ENCODE measurements around the gene ARTN.

The ARTN gene

DNA sequence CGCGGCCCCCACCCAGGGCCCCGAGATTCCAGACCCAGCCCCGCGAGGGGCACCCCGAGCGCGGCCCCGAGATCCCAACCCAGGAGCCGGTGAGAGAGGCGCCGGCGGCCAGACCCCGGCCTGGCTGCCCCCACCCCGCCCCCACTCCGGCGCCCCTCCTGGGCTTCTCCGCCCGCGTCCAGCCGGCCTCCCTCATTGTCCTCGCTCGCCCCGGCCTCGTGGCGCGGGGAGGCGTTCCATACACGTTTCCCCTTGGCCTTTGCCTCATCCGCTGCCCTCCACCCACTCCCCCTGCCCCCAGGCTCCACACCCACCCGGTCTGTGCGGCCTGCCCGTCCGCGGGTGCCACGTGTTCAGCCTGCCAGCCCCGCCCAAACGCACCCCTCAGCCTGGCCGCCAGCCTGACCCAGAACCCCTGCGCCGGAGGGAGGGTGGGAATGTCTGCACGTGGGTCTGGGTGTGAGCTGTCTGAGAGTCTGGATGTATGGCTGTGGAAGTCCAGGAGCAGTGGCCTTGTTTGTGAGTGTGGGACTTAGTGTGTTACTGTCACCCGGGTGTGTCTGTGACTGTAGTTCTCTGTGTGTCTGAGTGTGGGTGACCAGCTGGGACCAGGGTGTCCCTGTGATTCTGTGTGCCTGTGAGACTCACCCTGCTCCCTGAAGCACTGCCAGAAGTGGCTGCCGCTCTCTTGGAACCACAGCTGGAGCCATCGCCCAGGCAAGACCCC is 46.1 kb downstream of the ARTN start:
- H3K4me3 ChIP-seq (ENCODE audit: low read depth, low read length), result peak overlapping the region; percentile 73
- TF ChIP-seq, protein P1, sequence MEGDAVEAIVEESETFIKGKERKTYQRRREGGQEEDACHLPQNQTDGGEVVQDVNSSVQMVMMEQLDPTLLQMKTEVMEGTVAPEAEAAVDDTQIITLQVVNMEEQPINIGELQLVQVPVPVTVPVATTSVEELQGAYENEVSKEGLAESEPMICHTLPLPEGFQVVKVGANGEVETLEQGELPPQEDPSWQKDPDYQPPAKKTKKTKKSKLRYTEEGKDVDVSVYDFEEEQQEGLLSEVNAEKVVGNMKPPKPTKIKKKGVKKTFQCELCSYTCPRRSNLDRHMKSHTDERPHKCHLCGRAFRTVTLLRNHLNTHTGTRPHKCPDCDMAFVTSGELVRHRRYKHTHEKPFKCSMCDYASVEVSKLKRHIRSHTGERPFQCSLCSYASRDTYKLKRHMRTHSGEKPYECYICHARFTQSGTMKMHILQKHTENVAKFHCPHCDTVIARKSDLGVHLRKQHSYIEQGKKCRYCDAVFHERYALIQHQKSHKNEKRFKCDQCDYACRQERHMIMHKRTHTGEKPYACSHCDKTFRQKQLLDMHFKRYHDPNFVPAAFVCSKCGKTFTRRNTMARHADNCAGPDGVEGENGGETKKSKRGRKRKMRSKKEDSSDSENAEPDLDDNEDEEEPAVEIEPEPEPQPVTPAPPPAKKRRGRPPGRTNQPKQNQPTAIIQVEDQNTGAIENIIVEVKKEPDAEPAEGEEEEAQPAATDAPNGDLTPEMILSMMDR (IDR thresholded peaks at IDR 0.05; ENCODE audit: borderline replicate concordance, insufficient read depth, low read depth, low read length), result no peak

DNA sequence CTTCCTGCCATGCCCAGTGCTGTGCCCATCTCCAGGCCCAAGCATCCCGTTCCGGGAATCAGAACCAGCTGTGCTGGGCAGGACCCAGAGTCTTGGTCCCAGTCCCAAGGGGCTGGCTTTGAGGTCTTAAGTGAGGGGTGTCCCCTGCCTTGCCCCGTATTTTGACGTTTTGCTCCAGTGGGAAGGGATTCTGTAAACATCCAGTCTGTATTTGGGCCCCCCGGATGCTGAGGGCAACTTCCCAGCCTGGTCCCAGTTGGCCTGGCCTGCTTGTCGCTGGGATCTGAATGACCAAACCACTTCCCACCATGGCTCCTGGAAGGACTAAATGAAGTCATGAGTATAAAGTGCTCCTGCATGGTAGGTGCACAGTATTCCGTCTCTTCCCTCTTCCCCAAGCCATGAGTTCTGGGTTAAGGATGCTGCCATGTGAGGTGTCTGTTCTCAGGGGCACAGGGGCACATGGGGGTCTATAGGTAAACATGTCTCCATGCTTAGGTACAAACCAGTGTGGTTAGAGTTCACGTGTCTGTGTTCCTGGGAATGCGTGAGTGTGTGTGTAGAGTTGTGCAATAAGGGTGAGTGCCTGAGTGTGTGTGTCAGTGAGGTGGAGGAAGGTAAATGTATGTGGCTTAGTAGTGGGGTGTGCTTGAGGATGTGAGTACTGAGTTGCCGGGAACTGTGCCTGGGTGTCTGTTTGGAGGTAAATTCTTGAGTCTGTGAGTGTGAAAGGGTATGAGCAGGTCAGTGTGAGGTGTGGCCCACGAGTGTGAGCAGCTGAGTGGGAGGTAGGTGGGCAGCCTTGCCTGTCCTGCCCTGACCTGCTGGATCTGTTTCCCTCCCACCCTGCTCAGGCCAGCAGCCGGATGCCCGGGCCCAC is 46.9 kb downstream of the ARTN start:
- H3K4me3 ChIP-seq (ENCODE audit: low read depth, low read length), result peak overlapping the region; percentile 73
- TF ChIP-seq, protein P1 (IDR thresholded peaks at IDR 0.05; ENCODE audit: borderline replicate concordance, insufficient read depth, low read depth, low read length), result no peak

DNA sequence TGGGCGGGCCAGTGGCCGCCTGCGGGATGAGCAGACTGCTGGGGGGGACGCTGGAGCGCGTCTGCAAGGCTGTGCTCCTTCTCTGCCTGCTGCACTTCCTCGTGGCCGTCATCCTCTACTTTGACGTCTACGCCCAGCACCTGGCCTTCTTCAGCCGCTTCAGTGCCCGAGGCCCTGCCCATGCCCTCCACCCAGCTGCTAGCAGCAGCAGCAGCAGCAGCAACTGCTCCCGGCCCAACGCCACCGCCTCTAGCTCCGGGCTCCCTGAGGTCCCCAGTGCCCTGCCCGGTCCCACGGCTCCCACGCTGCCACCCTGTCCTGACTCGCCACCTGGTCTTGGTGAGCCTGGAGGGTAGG is 47.5 kb downstream of the ARTN start:
- TF ChIP-seq, protein P1 (IDR thresholded peaks at IDR 0.05; ENCODE audit: borderline replicate concordance, insufficient read depth, low read depth, low read length), result no peak
- H3K4me3 ChIP-seq (ENCODE audit: low read depth, low read length), result no peak overlapping the region

DNA sequence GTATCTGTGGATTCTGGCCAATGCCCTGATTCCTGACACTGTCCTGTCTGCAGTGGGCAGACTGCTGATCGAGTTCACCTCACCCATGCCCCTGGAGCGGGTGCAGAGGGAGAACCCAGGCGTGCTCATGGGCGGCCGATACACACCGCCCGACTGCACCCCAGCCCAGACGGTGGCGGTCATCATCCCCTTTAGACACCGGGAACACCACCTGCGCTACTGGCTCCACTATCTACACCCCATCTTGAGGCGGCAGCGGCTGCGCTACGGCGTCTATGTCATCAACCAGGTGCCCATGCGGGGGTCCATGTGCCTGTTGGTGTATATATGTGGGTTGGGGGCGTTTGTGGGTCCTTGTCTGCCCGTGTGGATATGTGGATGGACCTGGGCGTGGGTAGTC is 48.0 kb downstream of the ARTN start:
- no peak overlapping the region for H3K4me3 ChIP-seq (ENCODE audit: low read depth, low read length)
- TF ChIP-seq, protein P1 (IDR thresholded peaks at IDR 0.05; ENCODE audit: borderline replicate concordance, insufficient read depth, low read depth, low read length), result no peak

DNA sequence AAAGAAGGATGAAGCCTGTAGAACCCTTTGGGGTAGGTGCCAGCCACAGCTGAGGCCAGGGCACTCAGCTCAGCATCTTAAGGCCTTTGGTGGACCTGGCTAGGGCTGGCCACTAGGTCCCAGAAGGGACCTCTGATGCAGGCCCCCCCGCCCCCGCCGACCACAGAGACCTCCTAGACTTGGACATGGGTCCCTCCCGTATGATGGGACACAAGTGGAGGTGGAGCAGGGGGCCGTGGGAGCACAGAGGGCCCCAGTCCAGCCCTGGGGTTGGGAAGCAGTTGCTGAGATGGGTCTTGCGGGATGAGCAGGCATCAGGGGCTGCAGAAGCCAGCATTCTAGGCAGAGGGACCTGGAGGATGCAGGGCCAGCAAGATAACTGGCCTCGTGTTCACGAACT is 48.6 kb downstream of the ARTN start:
- TF ChIP-seq, protein P1 (IDR thresholded peaks at IDR 0.05; ENCODE audit: borderline replicate concordance, insufficient read depth, low read depth, low read length), result no peak
- H3K4me3 ChIP-seq (ENCODE audit: low read depth, low read length), result no peak overlapping the region

DNA sequence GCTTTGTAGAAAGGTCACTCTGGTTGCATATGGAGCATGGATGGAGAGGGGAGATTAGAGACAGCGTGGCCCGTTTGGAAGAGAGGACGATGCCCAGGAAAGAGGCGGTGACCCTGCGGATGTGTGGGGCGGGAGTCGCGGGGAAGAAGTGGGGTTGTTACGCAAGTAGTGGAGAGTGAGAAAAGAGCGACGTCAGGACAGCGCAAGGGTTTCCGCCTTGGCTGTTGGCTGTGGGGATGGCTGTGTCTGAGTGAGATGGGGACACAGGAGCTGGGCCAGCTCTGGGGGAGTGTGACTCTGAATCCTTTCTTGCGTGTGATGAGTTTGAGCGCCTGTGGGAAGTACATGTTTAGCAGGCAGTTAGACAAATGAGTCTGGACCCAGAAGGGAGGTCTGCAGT is 49.2 kb downstream of the ARTN start:
- TF ChIP-seq, protein P1 (IDR thresholded peaks at IDR 0.05; ENCODE audit: borderline replicate concordance, insufficient read depth, low read depth, low read length), result no peak
- no peak overlapping the region for H3K4me3 ChIP-seq (ENCODE audit: low read depth, low read length)

Data from GM12875 (cell line).